Adrenal gland (tissue), 12 donors: ENCODE data around the gene UQCRH. TPM values are rescaled to one million over a fixed set of nuclear protein-coding genes. Genes with fewer than 3 reads are reported as not detected.

ENCODE experiments used
- DNase-seq, 7 donors: peaks; one replicate each; pipeline ENCODE4 v3.0.0-alpha.2; 2019 to 2020
- H3K27ac ChIP-seq, 5 donors: fragments of 200-600 bp; sonication (generic) in 4 of 5; 1 replicate in 3 of 5; 2 replicates in 2 of 5; pipeline versions ENCODE4 v1.5.1 to v1.8.0; 2016 to 2020; ENCODE audit warnings: mild to moderate bottlenecking in 1 of 5
- H3K27me3 ChIP-seq: fragments of 200-600 bp; 2 replicates; pipeline ENCODE4 v1.8.0; 2021
- H3K36me3 ChIP-seq, 2 donors: fragments of 200-600 bp; replicated peaks in 1 of 2; 1 replicate in 1 of 2; 2 replicates in 1 of 2; pipeline versions ENCODE4 v1.5.1 to v1.8.0; 2018 to 2022
- H3K4me1 ChIP-seq, 2 donors: fragments of 200-600 bp; replicated peaks in 1 of 2; 1 replicate in 1 of 2; 2 replicates in 1 of 2; pipeline versions ENCODE4 v1.5.1 to v1.8.0; 2018 to 2021
- H3K4me3 ChIP-seq, 4 donors: fragments of 200-600 bp; sonication (generic) in 3 of 4; one replicate each; pipeline ENCODE4 v1.5.1; 2016 to 2018
- H3K9me3 ChIP-seq, 3 donors: fragments of 200-600 bp; sonication (generic) in 1 of 3; replicated peaks in 1 of 3; 1 replicate in 2 of 3; 2 replicates in 1 of 3; pipeline versions ENCODE4 v1.5.1 to v1.8.0; 2016 to 2021
- CTCF ChIP-seq, 6 experiments: fragments of 450-650 bp in 4 of 6; fragments of 200-600 bp in 2 of 6; sonication (generic) in 1 of 6; IDR thresholded peaks; 1 replicate in 5 of 6; 2 replicates in 1 of 6; pipeline versions ENCODE4 v1.5.1 to v1.8.0; 2016 to 2021; ENCODE audit warnings: antibody characterized with exemption in 6 of 6, mild to moderate bottlenecking in 2 of 6, moderate library complexity in 1 of 6
- POLR2A ChIP-seq, 2 donors: fragments of 450-650 bp; IDR thresholded peaks; one replicate each; pipeline ENCODE4 v1.6.1; 2017; ENCODE audit warnings: antibody characterized with exemption in 2 of 2, mild to moderate bottlenecking in 2 of 2, moderate library complexity in 1 of 2
- WGBS, 4 donors: extraction: QIAGEN DNeasy Blood & Tissue Kit in 2 of 4; methylation state at CpG; one replicate each; pipeline versions ENCODE4 v1.1.5 to v1.1.7; 2013 to 2017; 5-methylcytosine and 5-hydroxymethylcytosine counted together
- intact Hi-C, 2 donors: fragments of 100-400 bp; cut with DNase I; formaldehyde crosslinking; loops; one replicate each; pipeline versions ENCODE4 v1.14.1 to v1.15.0; 2022 to 2023
- polyA plus RNA-seq, 3 donors: library from polyadenylated mRNA; stranded (reverse); fragments of 200-250 nt in 2 of 3; fragments of 350-450 nt in 1 of 3; fragmentation: Illumina TruSeq in 1 of 3; extraction: RNeasy Lipid Tissue Mini Kit (QIAGEN cat#74804) in 1 of 3; gene quantifications; one replicate each; pipeline ENCODE4 v1.2.3, GENCODE V29; 2013 to 2014
- total RNA-seq, 9 donors: library from RNA; depleted of rRNA in 4 of 9; stranded (reverse); fragments of >200 nt in 4 of 9; fragments of 120-200 nt in 1 of 9; fragmentation: NEBNext Ultra II Directional in 1 of 9; extraction: Animal tissue kit (Norgen Biotek cat#: 25700) in 1 of 9; gene quantifications; one replicate each; pipeline versions ENCODE4 v1.1.0 to v1.2.4, GENCODE V29; 2013 to 2023
- donor health status: healthy with polysubstance abuse.
- donor health status: Bipolar disorder and iron deficiency.
- donor health status: DM: yes; HTN: yes; CAD: no.
- donor health status: DM: no; HTN: no; CAD: no.
- donor health status: DM: no; HTN: no; CAD: no.
- donor health status: DM: yes; HTN: yes; CAD: no.

Gene UQCRH
- total and polyA plus RNA-seq, 12 donors, result 118 to 317 (median 195) TPM

GRCh38 chr1:46343351-46343695, 39.8 kb downstream of the UQCRH start:
- 84 to 87% (median 85%) methylated on average over 3 to 4 of the region's 4 CpGs for WGBS, 4 donors
- peak overlapping the region in 2 of 5 donors; percentile 18 to 43 for H3K27ac ChIP-seq
- DNase-seq, result no peak
- H3K4me1 ChIP-seq, result peaks cover 13 to 29% of the 10 kb centered on the region in 2 donors
- no peak overlapping the region for H3K4me3 ChIP-seq
- H3K27me3 ChIP-seq, result no peaks in the 10 kb centered on the region
- H3K9me3 ChIP-seq, result no peaks in the 10 kb centered on the region
- TF ChIP-seq POLR2A (IDR thresholded peaks at IDR 0.05) (no peak), CTCF (IDR thresholded peaks at IDR 0.05) (no peak)
- peaks cover 0 to 32% of the 10 kb centered on the region in 2 donors for H3K36me3 ChIP-seq
- intact Hi-C loops, result loop anchor here in 1 of 2 donors (10.0 kb wide), 1 partner anchor 99 kb away; the partner anchor contains the start of gene RAD54L

GRCh38 chr1:46343705-46344104, 40.2 kb downstream of the UQCRH start:
- 56 to 74% (median 65%) methylated on average over 4 of the region's 4 CpGs for WGBS, 4 donors

GRCh38 chr1:46344481-46344880, 41.0 kb downstream of the UQCRH start:
- H3K27me3 ChIP-seq, result no peaks in the 10 kb centered on the region
- TF ChIP-seq CTCF (IDR thresholded peaks at IDR 0.05), result no peak
- no peak for TF ChIP-seq POLR2A (IDR thresholded peaks at IDR 0.05)
- no peaks in the 10 kb centered on the region for H3K9me3 ChIP-seq
- no peak overlapping the region for H3K4me3 ChIP-seq
- DNase-seq, result peak in 1 of 7 donors; percentile 45
- peaks cover 0 to 41% of the 10 kb centered on the region in 2 donors for H3K36me3 ChIP-seq
- peak overlapping the region in 1 of 5 donors; percentile 12 for H3K27ac ChIP-seq
- peaks cover 13 to 26% of the 10 kb centered on the region in 2 donors for H3K4me1 ChIP-seq
- 75 to 95% (median 79%) methylated on average over 2 to 3 of the region's 3 CpGs for WGBS, 4 donors
- intact Hi-C loops, result loop anchor here in 1 of 2 donors (10.0 kb wide), 1 partner anchor 100 kb away; the partner anchor contains the start of gene RAD54L

More at GRCh38 chr1:46343705-46344104, 40.2 kb downstream of the UQCRH start:
- no peak for TF ChIP-seq CTCF (IDR thresholded peaks at IDR 0.05)
- Histone ChIP-seq H3K27me3 (no peaks in the 10 kb centered on the region), H3K9me3 (no peaks in the 10 kb centered on the region), H3K4me3 (no peak overlapping the region), H3K36me3 (peaks cover 0 to 33% of the 10 kb centered on the region in 2 donors), H3K27ac (peak overlapping the region in 1 of 5 donors; percentile 18), H3K4me1 (peaks cover 13 to 29% of the 10 kb centered on the region in 2 donors)
- peak in 1 of 7 donors; percentile 40 for DNase-seq
- intact Hi-C loops, result loop anchor here in 1 of 2 donors (10.0 kb wide), 1 partner anchor 99 kb away; the partner anchor contains the start of gene RAD54L

GRCh38 chr1:46345281-46345680, 41.8 kb downstream of the UQCRH start:
- intact Hi-C loops, result loop anchor here in 1 of 2 donors (10.0 kb wide), 1 partner anchor 100 kb away; the partner anchor contains the start of gene RAD54L
- TF ChIP-seq POLR2A (IDR thresholded peaks at IDR 0.05) (no peak), CTCF (IDR thresholded peaks at IDR 0.05) (no peak)
- Histone ChIP-seq H3K27me3 (no peaks in the 10 kb centered on the region), H3K4me3 (no peak overlapping the region), H3K27ac (no peak overlapping the region), H3K9me3 (no peaks in the 10 kb centered on the region), H3K36me3 (peaks cover 0 to 49% of the 10 kb centered on the region in 2 donors), H3K4me1 (peaks cover 13 to 21% of the 10 kb centered on the region in 2 donors)
- peak in 1 of 7 donors; percentile 6 for DNase-seq
